Thyroid gland (tissue), 4 donors: Measurements from ENCODE around the gene BRS3. TPM values are rescaled to one million over a fixed set of nuclear protein-coding genes. Genes with fewer than 3 reads are reported as not detected.

Source experiments
- DNase-seq, 2 donors: peaks; one replicate each; pipeline ENCODE4 v3.0.0-alpha.2; 2019
- H3K27ac ChIP-seq, 3 donors: fragments of 200-600 bp; sonication (generic); 1 replicate in 2 of 3; 2 replicates in 1 of 3; pipeline ENCODE4 v1.5.1; 2016 to 2019; ENCODE audit warnings: mild to moderate bottlenecking in 1 of 3, moderate library complexity in 1 of 3
- H3K27me3 ChIP-seq: fragments of 200-600 bp; sonication (generic); one replicate; pipeline ENCODE4 v1.5.1; 2019
- H3K36me3 ChIP-seq, 2 donors: fragments of 200-600 bp; sonication (generic); one replicate each; pipeline ENCODE4 v1.5.1; 2016 to 2019
- H3K4me1 ChIP-seq, 2 donors: fragments of 200-600 bp; sonication (generic); one replicate each; pipeline ENCODE4 v1.5.1; 2017 to 2019
- H3K4me3 ChIP-seq, 3 donors: fragments of 200-600 bp; sonication (generic); replicated peaks in 1 of 3; 1 replicate in 2 of 3; 2 replicates in 1 of 3; pipeline ENCODE4 v1.5.1; 2016; ENCODE audit warnings: mild to moderate bottlenecking in 1 of 3
- H3K9me3 ChIP-seq: fragments of 200-600 bp; sonication (generic); one replicate; pipeline ENCODE4 v1.5.1; 2017
- POLR2A ChIP-seq, 2 donors: fragments of 450-650 bp; IDR thresholded peaks; one replicate each; pipeline ENCODE4 v1.6.1; 2017; ENCODE audit warnings: antibody characterized with exemption in 2 of 2, mild to moderate bottlenecking in 2 of 2, moderate library complexity in 1 of 2
- WGBS, 2 donors: methylation state at CpG; one replicate each; pipeline ENCODE4 v1.1.5; 2017; 5-methylcytosine and 5-hydroxymethylcytosine counted together
- intact Hi-C: fragments of 100-400 bp; cut with DNase I; formaldehyde crosslinking; loops from one replicate; pipeline ENCODE4 v1.15.1; 2023
- total RNA-seq, 4 donors: library from RNA; depleted of rRNA; stranded (reverse); fragments of >200 nt; gene quantifications; one replicate each; pipeline ENCODE4 v1.2.3, GENCODE V29; 2016
- TF ChIP-seq, protein P1 (sequence below), 6 experiments: fragments of 200-600 bp in 3 of 6; fragments of 450-650 bp in 3 of 6; sonication (generic) in 3 of 6; IDR thresholded peaks; one replicate each; pipeline ENCODE4 v1.5.1; 2016 to 2019; ENCODE audit warnings: antibody characterized with exemption in 6 of 6, mild to moderate bottlenecking in 2 of 6, inconsistent platforms in 1 of 6, moderate library complexity in 1 of 6

BRS3 gene
- total RNA-seq, 4 donors from 2014 or later = not detected

DNA sequence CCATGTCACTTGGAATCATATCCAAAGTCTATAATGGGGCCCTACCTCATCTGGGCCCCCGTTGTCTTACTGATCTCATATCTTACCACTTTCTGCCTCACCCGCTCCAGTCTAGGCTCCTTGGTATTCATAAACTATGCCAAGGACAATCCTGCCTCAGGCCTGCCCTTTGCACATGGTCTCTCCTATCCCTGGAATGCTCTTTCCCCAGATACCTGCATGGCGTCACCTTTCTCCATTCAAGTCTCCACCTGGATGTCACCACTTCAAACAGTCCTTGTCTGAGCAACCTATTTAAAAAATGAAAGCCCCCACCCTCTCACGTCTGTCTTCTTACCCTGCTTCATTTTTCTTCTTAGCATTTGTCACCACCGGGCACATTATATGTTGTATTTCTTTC lies 52.5 kb downstream of the BRS3 start:
- Histone ChIP-seq H3K9me3 (no peaks in the 10 kb centered on the region), H3K4me1 (no peaks in the 10 kb centered on the region), H3K36me3 (no peaks in the 10 kb centered on the region), H3K27me3 (no peaks in the 10 kb centered on the region), H3K4me3 (no peak overlapping the region), H3K27ac (no peak overlapping the region)
- intact Hi-C loops = no loop called here
- DNase-seq = no peak
- TF ChIP-seq POLR2A (IDR thresholded peaks at IDR 0.05) = no peak
- TF ChIP-seq, protein P1, sequence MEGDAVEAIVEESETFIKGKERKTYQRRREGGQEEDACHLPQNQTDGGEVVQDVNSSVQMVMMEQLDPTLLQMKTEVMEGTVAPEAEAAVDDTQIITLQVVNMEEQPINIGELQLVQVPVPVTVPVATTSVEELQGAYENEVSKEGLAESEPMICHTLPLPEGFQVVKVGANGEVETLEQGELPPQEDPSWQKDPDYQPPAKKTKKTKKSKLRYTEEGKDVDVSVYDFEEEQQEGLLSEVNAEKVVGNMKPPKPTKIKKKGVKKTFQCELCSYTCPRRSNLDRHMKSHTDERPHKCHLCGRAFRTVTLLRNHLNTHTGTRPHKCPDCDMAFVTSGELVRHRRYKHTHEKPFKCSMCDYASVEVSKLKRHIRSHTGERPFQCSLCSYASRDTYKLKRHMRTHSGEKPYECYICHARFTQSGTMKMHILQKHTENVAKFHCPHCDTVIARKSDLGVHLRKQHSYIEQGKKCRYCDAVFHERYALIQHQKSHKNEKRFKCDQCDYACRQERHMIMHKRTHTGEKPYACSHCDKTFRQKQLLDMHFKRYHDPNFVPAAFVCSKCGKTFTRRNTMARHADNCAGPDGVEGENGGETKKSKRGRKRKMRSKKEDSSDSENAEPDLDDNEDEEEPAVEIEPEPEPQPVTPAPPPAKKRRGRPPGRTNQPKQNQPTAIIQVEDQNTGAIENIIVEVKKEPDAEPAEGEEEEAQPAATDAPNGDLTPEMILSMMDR (IDR thresholded peaks at IDR 0.05) = no peak
- 94 to 96% methylated on average over 5 of the region's 5 CpGs for WGBS, 2 donors

GRCh38 chrX:136541294-136541693 lies 53.5 kb downstream of the BRS3 start:
- no peak for DNase-seq
- Histone ChIP-seq H3K9me3 (no peaks in the 10 kb centered on the region), H3K27ac (no peak overlapping the region), H3K4me1 (no peaks in the 10 kb centered on the region), H3K36me3 (no peaks in the 10 kb centered on the region), H3K4me3 (no peak overlapping the region), H3K27me3 (no peaks in the 10 kb centered on the region)
- TF ChIP-seq, protein P1 (IDR thresholded peaks at IDR 0.05) = no peak
- no peak for TF ChIP-seq POLR2A (IDR thresholded peaks at IDR 0.05)
- WGBS, 2 donors = 88% methylated on average over 3 of the region's 3 CpGs; no CpG with 5 or more reads in 1 of the 2 donors
- intact Hi-C loops = no loop called here

DNA sequence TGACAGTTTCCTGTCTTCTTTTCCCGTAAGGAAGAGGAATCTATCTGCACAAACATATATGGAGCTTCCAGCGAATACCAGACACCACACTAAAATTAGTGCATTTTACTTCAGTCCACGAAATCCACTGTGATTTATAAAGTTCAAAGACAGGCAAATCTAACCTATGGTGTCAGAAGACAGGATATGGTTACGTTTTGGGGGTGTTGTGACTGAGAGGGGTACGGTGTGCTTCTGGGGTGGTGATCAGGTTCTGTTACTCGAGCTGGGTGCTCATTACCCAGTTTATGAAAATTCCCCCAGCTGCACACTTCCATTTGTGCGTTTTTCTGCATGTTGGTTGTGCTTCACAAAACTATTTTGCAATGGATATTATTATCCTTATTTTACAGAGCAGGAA lies 54.5 kb downstream of the BRS3 start:
- 85 to 89% methylated on average over 7 of the region's 7 CpGs for WGBS, 2 donors
- Histone ChIP-seq H3K27ac (no peak overlapping the region), H3K4me1 (no peaks in the 10 kb centered on the region), H3K9me3 (no peaks in the 10 kb centered on the region), H3K27me3 (no peaks in the 10 kb centered on the region), H3K4me3 (no peak overlapping the region), H3K36me3 (no peaks in the 10 kb centered on the region)
- intact Hi-C loops = no loop called here
- no peak for DNase-seq
- TF ChIP-seq, protein P1 (IDR thresholded peaks at IDR 0.05) = no peak
- TF ChIP-seq POLR2A (IDR thresholded peaks at IDR 0.05) = no peak

Other genes with a start within 250 kb of the BRS3 start
- 10 to 100 TPM; 13.8 to 22.2 (median 14.6) TPM for gene MAP7D3, start 236.5 kb upstream of the BRS3 start, total RNA-seq
- gene ADGRG4, start 187.0 kb upstream of the BRS3 start, total RNA-seq = under 1 TPM in 1 of 4 donors, not detected in 3; under 0.01 TPM
- 10 to 100 TPM; 60.1 to 91.7 (median 80.9) TPM for gene HTATSF1, start 9.6 kb downstream of the BRS3 start, total RNA-seq
- not detected for gene VGLL1, start 44.3 kb downstream of the BRS3 start, total RNA-seq
- gene CD40LG, start 160.2 kb downstream of the BRS3 start, total RNA-seq = not detected